HTR-8/SVneo (cell line): ENCODE measurements around the gene CHST8.

Experiments
- DNase-seq: peaks from one replicate; pipeline ENCODE4 v3.0.0; 2011; ENCODE audit warnings: low spot score, mixed read lengths; ENCODE audit not compliant: insufficient read length
- FAIRE-seq: peaks from 2 replicates; lab custom pipeline; 2011; peaks lifted over from hg19 to GRCh38; lab: Jason Lieb, UNC

CHST8 gene

DNA sequence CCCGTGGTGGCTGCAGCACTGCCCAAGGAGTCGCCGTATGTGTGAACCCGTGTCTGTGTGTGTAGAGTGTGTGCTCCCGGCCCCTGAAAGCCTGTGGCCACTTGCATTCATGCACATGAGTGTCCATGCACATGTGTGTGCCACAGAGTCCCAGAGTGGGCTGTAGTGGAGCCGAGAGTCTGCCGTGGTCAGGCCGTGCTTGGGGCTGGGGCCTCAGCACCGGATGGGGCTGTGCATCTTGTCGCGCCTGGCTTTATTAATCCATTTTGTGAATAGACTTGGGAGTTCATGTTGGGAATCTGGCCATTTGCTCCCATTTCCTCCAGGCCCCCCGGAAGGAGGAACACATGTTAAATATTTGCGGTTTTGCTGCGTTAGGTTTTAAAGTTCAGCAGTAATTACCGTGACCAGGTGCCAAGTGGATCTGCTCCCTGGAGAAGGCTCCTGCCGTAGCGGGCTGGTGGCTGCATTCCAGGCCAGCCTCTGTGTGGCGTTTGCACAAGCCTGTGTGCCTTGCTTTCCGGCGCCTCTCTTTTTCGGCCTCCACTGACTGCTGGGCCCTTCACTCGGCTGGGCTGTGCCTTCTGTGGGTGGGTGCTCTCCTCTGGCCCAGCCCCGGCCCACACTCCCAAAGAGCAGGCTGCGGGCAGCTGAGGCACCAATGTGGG, 105.7 kb downstream of the CHST8 start:
- FAIRE-seq (no peak), DNase-seq (no peak)

- DNase-seq: no peak
- FAIRE-seq: no peak
Measured at GRCh38 chr19:33728141-33728540, 106.4 kb downstream of the CHST8 start.

DNA sequence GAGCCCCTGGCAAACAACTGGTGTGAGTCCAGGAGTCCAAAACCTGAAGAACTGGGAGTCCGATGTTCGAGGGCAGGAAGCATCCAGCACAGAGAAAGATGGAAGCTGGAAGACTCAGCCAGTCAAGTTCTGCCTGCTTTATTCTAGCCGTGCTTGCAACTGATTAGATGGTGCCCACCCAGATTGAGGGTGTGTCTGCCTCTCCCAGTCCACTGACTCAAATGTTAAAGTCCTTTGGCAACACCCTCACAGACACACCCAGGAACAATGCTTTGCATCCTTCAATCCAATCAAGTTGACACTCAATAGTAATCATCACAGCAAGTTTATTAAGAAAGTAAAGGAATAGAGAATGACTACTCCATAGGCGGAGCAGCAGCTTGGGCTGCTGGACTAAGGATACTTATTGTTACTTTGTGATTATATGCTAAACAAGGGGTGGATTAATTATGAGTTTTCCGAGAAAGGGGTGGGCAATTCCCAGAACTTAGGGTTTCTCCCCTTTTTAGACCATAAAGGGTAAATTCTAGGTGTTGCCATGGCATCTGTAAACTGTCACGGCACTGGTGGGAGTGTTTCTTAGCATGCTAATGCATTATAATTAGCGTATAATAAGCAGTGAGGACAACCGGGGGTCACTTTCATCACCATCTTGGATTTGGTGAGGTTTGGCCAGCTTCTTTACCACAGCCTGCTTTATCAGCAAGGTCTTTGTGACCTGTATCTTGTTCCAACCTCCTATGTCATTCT, 109.3 kb downstream of the CHST8 start:
- FAIRE-seq (no peak), DNase-seq (no peak)

DNA sequence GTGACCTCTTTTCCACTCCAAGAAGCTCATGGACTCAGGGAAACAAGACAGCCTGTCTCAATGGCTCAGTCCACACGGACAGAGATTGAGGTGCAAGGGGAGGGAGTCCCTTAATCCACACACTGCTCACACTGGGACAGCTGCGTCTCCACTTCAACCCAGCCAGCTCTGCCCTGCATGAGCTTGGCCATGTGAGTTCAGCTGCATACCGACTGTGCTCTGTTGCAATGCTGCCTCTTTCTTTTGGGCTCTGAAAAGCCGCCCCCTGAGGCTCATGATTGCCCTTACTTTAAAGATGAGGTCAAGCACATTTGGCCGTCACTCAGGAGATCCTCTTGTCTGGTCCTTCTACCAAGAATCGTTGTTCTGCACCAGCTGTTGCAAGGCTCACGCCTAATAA, 110.1 kb downstream of the CHST8 start:
- DNase-seq (no peak), FAIRE-seq (no peak)

DNA sequence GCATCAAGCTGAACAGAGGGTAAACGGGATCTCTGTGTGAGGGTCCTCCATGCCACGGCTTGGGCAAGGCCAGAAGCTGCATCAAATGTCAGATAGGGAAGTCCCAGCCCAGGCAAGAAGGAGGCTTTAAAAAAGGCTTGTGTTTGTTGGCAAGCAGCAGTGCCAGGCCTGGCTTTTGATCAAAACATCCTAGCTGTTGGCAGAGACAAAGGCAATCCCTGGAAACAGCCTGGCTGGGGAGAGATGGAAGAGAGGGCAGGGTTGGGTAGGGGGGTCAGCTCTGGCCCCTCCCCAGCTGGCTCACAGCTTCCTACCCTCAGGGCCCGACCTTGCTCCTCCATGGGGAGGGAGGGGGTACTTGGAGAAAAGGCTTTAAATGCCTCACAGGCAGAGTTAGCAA, 113.2 kb downstream of the CHST8 start:
- no peak for FAIRE-seq
- DNase-seq: no peak

GRCh38 chr19:33736158-33736557, 114.4 kb downstream of the CHST8 start:
- FAIRE-seq (no peak), DNase-seq (no peak)

- FAIRE-seq (no peak), DNase-seq (no peak)
Measured at GRCh38 chr19:33736787-33737186, 115.0 kb downstream of the CHST8 start.

GRCh38 chr19:33737681-33738371, 116.1 kb downstream of the CHST8 start:
- DNase-seq: no peak
- no peak for FAIRE-seq

- FAIRE-seq (no peak), DNase-seq (peak; percentile 56)
Measured at GRCh38 chr19:33740811-33741396, 119.2 kb downstream of the CHST8 start.

GRCh38 chr19:33745297-33745696, 123.5 kb downstream of the CHST8 start:
- DNase-seq (no peak), FAIRE-seq (no peak)

DNA sequence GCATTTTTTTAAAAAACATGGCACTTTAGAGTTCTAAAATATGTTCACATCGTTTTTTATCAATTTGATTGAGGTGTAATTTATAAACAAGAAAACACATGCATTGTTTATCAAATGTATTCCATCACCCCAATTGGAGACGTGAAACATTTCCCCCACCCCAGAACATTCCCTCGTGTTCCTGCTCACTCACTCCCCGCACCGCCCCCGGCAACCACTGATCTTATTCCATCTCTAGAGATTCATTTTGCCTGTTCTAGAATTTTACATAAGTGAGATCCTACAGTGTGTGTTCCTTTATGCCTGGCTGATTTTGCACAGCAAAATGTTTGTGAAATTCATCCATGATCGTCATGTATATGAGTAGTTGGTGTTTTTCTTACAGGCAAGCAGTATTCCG, 124.4 kb downstream of the CHST8 start:
- DNase-seq: no peak
- no peak for FAIRE-seq

GRCh38 chr19:33747273-33747672, 125.5 kb downstream of the CHST8 start:
- no peak for FAIRE-seq
- DNase-seq: no peak

DNA sequence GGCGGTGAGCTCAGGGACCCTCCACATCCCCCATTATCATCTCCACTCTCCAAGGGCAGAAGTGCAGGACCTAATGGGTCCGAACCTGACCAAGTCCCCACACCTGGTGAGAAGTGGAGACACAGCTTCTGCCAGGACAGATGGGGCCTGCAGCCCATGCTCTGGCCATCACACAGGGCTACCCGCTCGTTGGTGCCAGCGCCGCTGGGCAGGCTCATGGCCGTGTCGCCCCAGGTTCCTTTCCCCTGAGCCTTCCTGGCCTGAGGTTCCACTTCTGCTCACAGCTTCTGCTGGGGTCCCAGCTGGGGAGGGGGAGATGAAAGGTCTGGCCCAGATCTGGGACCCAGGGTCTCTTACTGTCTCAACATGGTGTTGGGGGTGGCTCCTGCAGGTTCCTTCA, 126.5 kb downstream of the CHST8 start:
- no peak for DNase-seq
- no peak for FAIRE-seq

DNA sequence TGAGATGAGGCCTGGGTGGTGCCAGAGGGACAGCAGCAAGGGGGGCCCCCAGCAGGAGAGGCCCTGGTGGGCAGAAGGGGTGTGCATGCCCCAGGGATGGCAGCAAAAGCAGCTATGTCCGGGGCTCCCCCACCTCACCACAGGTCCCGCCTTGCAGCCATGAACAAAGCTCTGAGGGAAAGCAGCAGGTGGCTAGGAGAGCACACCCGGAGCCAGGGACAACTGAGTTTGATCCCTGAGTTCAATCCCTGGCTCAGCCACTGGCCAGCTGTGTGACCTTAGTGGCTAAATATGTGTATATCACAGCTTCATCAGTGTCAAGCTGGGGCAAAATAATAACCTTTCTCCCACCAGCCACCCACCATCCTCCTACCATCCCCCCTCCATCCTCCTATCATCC, 127.3 kb downstream of the CHST8 start:
- no peak for DNase-seq
- no peak for FAIRE-seq

- FAIRE-seq: no peak
Measured at GRCh38 chr19:33749619-33750175, 127.9 kb downstream of the CHST8 start.

DNA sequence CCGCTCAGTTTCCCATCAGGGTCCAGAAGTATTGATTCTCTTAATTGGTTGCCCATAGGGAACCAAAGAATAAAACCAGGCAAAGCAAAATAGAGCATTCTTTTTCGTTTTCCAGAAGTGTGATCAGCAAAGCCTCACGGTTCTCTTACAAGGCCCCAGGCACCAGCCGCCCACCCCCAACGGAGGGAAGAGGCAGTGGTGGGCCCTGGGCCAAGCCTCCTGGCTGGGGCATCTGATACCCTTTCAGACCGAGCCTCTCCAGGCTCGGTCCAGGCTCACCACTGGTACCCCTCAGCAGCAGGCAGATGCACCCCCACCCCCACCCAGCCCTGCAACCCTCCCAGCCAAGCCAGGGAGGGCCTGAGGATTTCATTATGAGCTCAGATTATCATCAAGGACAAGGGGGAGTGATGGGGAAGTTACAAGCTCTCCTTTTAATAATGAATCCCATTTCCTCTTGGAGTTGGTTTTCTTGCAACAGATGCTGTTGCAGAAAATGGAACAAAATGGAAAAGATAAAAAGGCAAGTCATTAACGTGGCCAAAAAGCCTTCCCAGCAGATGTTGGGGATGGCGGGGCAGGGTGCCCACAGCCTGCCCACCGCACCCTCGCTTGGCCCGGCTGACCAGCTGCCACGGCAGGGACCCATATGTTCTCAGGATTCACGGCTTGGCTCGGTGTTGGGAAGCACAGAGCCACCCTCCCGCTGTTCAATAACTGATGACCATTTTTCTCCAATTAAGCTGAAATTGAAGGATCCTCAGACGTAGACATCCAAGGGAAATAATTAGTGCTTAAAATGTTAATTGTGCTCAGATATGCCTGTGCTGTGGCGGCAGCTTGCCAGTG, 129.1 kb downstream of the CHST8 start:
- FAIRE-seq (no peak), DNase-seq (no peak)

More at GRCh38 chr19:33749619-33750175, 127.9 kb downstream of the CHST8 start:
- DNase-seq: no peak

GRCh38 chr19:33751436-33751770, 129.7 kb downstream of the CHST8 start:
- no peak for FAIRE-seq
- DNase-seq: no peak

- no peak for DNase-seq
- FAIRE-seq: no peak
Measured at GRCh38 chr19:33752018-33752800, 130.5 kb downstream of the CHST8 start.

GRCh38 chr19:33752945-33753344, 131.2 kb downstream of the CHST8 start:
- DNase-seq: no peak
- FAIRE-seq: no peak
